Testis (tissue), 2 donors: ENCODE results near the gene ARHGAP32.

Source experiments
- POLR2A ChIP-seq: fragments of 450-650 bp; IDR thresholded peaks from one replicate; pipeline ENCODE4 v1.6.1; 2017; ENCODE audit warnings: antibody characterized with exemption, mild to moderate bottlenecking, moderate library complexity
- TF ChIP-seq, protein P1 (sequence below), 3 experiments: fragments of 450-650 bp in 2 of 3; fragments of 200-600 bp in 1 of 3; sonication (generic) in 1 of 3; IDR thresholded peaks; one replicate each; pipeline ENCODE4 v1.5.1; 2016 to 2019; ENCODE audit warnings: antibody characterized with exemption in 3 of 3, mild to moderate bottlenecking in 2 of 3, moderate library complexity in 1 of 3

DNA sequence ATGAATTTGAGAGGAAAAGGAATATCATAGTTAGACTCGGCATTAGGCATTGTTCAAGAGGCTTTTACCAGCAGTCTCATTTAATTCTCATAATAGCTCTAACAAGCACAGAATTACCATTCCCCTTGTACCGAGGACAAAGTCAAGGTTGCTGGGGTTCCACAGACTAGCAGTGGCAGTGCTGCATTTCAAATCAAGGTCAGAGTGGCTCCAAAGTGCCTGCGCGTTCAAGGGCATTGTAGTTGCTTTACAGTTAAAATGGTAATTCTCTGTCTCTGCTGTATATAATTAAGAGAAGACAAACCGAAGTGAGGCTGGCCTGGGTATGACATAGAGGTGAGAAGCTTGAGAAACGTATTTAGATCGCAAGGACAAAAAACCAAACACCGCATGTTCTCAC lies 209.1 kb downstream of the ARHGAP32 start:
- TF ChIP-seq, protein P1, sequence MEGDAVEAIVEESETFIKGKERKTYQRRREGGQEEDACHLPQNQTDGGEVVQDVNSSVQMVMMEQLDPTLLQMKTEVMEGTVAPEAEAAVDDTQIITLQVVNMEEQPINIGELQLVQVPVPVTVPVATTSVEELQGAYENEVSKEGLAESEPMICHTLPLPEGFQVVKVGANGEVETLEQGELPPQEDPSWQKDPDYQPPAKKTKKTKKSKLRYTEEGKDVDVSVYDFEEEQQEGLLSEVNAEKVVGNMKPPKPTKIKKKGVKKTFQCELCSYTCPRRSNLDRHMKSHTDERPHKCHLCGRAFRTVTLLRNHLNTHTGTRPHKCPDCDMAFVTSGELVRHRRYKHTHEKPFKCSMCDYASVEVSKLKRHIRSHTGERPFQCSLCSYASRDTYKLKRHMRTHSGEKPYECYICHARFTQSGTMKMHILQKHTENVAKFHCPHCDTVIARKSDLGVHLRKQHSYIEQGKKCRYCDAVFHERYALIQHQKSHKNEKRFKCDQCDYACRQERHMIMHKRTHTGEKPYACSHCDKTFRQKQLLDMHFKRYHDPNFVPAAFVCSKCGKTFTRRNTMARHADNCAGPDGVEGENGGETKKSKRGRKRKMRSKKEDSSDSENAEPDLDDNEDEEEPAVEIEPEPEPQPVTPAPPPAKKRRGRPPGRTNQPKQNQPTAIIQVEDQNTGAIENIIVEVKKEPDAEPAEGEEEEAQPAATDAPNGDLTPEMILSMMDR (IDR thresholded peaks at IDR 0.05): no peak
- no peak for TF ChIP-seq POLR2A
